WI38 (cell line): ENCODE results near the gene TEN1.

Experiments
- H3K4me3 ChIP-seq: 2 replicates; pipeline ENCODE4 v1.5.1; 2011; ENCODE audit warnings: low read depth, mild to moderate bottlenecking, control low read depth, low read length
- CTCF ChIP-seq: IDR thresholded peaks from 2 replicates; pipeline ENCODE4 v1.5.1; 2012; ENCODE audit warnings: low read depth, mild to moderate bottlenecking, control low read depth, low read length

TEN1 gene

GRCh38 chr17:76008630-76009425, 29.8 kb downstream of the TEN1 start:
- H3K4me3 ChIP-seq, result no peak overlapping the region
- no peak for TF ChIP-seq CTCF

- no peak overlapping the region for H3K4me3 ChIP-seq
- no peak for TF ChIP-seq CTCF
Measured at GRCh38 chr17:76009447-76009846, 30.4 kb downstream of the TEN1 start.

- no peak overlapping the region for H3K4me3 ChIP-seq
- TF ChIP-seq CTCF, result no peak
Measured at GRCh38 chr17:76009969-76010661, 31.1 kb downstream of the TEN1 start.

GRCh38 chr17:76011951-76012350, 32.9 kb downstream of the TEN1 start:
- H3K4me3 ChIP-seq, result no peak overlapping the region
- no peak for TF ChIP-seq CTCF

- no peak overlapping the region for H3K4me3 ChIP-seq
- no peak for TF ChIP-seq CTCF
Measured at GRCh38 chr17:76013377-76013932, 34.4 kb downstream of the TEN1 start.

- TF ChIP-seq CTCF, result peak; percentile 97
- H3K4me3 ChIP-seq, result no peak overlapping the region
Measured at GRCh38 chr17:76014100-76014924, 35.3 kb downstream of the TEN1 start.
